Osteoblast (primary cell): ENCODE measurements around the gene GALNT9. TPM values are rescaled to one million over a fixed set of nuclear protein-coding genes. Genes with fewer than 3 reads are reported as not detected.

Experiments used
- DNase-seq: peaks from one replicate; pipeline ENCODE4 v3.0.0; 2011; ENCODE audit warnings: low spot score, mixed read lengths; ENCODE audit not compliant: insufficient read length; ENCODE audit errors: missing footprints
- H2AFZ ChIP-seq: 2 replicates; pipeline ENCODE4 v1.6.0; 2011; ENCODE audit warnings: mild to moderate bottlenecking, low read length
- H3K27ac ChIP-seq: 2 replicates; pipeline ENCODE4 v1.5.1; 2011; ENCODE audit warnings: mild to moderate bottlenecking, low read depth, low read length, moderate library complexity
- H3K27me3 ChIP-seq: 2 replicates; pipeline ENCODE4 v1.6.0; 2012; ENCODE audit warnings: mild to moderate bottlenecking, control low read depth, inconsistent platforms, low read length, moderate library complexity; ENCODE audit not compliant: insufficient read depth
- H3K36me3 ChIP-seq: 2 replicates; pipeline ENCODE4 v1.5.1; 2011; ENCODE audit warnings: mild to moderate bottlenecking, low read length, control low read depth, moderate library complexity; ENCODE audit not compliant: insufficient read depth
- H3K4me1 ChIP-seq: 2 replicates; pipeline ENCODE4 v1.5.1; 2011; ENCODE audit warnings: mild to moderate bottlenecking, low read length, control low read depth, moderate library complexity; ENCODE audit not compliant: insufficient read depth
- H3K4me2 ChIP-seq: 2 replicates; pipeline ENCODE4 v1.6.0; 2011; ENCODE audit warnings: mild to moderate bottlenecking, low read length; ENCODE audit not compliant: insufficient read depth
- H3K4me3 ChIP-seq: fragments of 200-600 bp; sonication (generic); 3 replicates; pipeline ENCODE4 v1.5.1; 2012; ENCODE audit warnings: mild to moderate bottlenecking, low read length, inconsistent platforms; ENCODE audit not compliant: insufficient read depth
- H3K79me2 ChIP-seq: 2 replicates; pipeline ENCODE4 v1.6.0; 2012; ENCODE audit warnings: mild to moderate bottlenecking, low read length, control low read depth, inconsistent platforms; ENCODE audit not compliant: insufficient read depth
- H3K9me3 ChIP-seq: 2 replicates; pipeline ENCODE4 v1.5.1; 2011; ENCODE audit warnings: low read depth, low read length, control low read depth
- H4K20me1 ChIP-seq: 2 replicates; pipeline ENCODE4 v1.6.0; 2012; ENCODE audit warnings: mild to moderate bottlenecking, low read length, control low read depth; ENCODE audit not compliant: insufficient read depth
- CTCF ChIP-seq: IDR thresholded peaks from 2 replicates; pipeline ENCODE4 v1.5.1; 2011; ENCODE audit warnings: mild to moderate bottlenecking, low read depth, low read length, moderate library complexity; ENCODE audit errors: extremely low read depth
- total RNA-seq: library from RNA; depleted of rRNA; stranded (reverse); fragments of >200 nt; gene quantifications from 2 replicates; pipeline ENCODE4 v1.2.3, GENCODE V29; 2012

The GALNT9 gene
- total RNA-seq, 1 donor, result 0.36 TPM

GRCh38 chr12:132321321-132322118 lies 7.9 kb downstream of the GALNT9 start:
- H3K4me3 ChIP-seq, result no peak overlapping the region
- no peak overlapping the region for H3K27ac ChIP-seq
- H3K9me3 ChIP-seq, result no peaks in the 10 kb centered on the region
- H4K20me1 ChIP-seq, result no peaks in the 10 kb centered on the region
- H3K27me3 ChIP-seq, result peaks cover 8% of the 10 kb centered on the region
- H3K36me3 ChIP-seq, result no peaks in the 10 kb centered on the region
- no peak for TF ChIP-seq CTCF
- DNase-seq, result peak; percentile 87
- H3K4me2 ChIP-seq, result no peak overlapping the region
- H3K4me1 ChIP-seq, result peaks cover 4% of the 10 kb centered on the region
- H3K79me2 ChIP-seq, result no peaks in the 10 kb centered on the region
- H2AFZ ChIP-seq, result no peak overlapping the region

- Histone ChIP-seq H3K27ac (no peak overlapping the region), H4K20me1 (no peaks in the 10 kb centered on the region), H3K79me2 (no peaks in the 10 kb centered on the region), H3K4me1 (peaks cover 4% of the 10 kb centered on the region), H2AFZ (no peak overlapping the region), H3K4me2 (no peak overlapping the region), H3K36me3 (no peaks in the 10 kb centered on the region), H3K9me3 (no peaks in the 10 kb centered on the region), H3K4me3 (no peak overlapping the region), H3K27me3 (peaks cover 8% of the 10 kb centered on the region)
- DNase-seq, result no peak
- no peak for TF ChIP-seq CTCF
Observed at GRCh38 chr12:132320767-132321211, 8.6 kb downstream of the GALNT9 start.

- no peak for TF ChIP-seq CTCF
- no peak overlapping the region for H2AFZ ChIP-seq
- H3K9me3 ChIP-seq, result no peaks in the 10 kb centered on the region
- H3K4me2 ChIP-seq, result no peak overlapping the region
- peaks cover 8% of the 10 kb centered on the region for H3K27me3 ChIP-seq
- H3K79me2 ChIP-seq, result no peaks in the 10 kb centered on the region
- H3K4me1 ChIP-seq, result peaks cover 4% of the 10 kb centered on the region
- no peak for DNase-seq
- H3K27ac ChIP-seq, result no peak overlapping the region
- H3K4me3 ChIP-seq, result no peak overlapping the region
- H3K36me3 ChIP-seq, result no peaks in the 10 kb centered on the region
- no peaks in the 10 kb centered on the region for H4K20me1 ChIP-seq
Observed at GRCh38 chr12:132319991-132320570, 9.3 kb downstream of the GALNT9 start.

GRCh38 chr12:132319359-132319950 lies 9.9 kb downstream of the GALNT9 start:
- Histone ChIP-seq H2AFZ (no peak overlapping the region), H3K9me3 (no peaks in the 10 kb centered on the region), H3K27me3 (peaks cover 8% of the 10 kb centered on the region), H3K36me3 (no peaks in the 10 kb centered on the region), H3K79me2 (no peaks in the 10 kb centered on the region), H4K20me1 (no peaks in the 10 kb centered on the region), H3K27ac (no peak overlapping the region), H3K4me3 (no peak overlapping the region), H3K4me1 (peaks cover 4% of the 10 kb centered on the region), H3K4me2 (no peak overlapping the region)
- peak; percentile 88 for DNase-seq
- no peak for TF ChIP-seq CTCF
